Glomerular visceral epithelial cell (primary cell): ENCODE data around the gene DGLUCY.
"Not testable (repeated sequence)": the region's sequence is repeated elsewhere in the genome, so short reads cannot be mapped to it uniquely, and the experiment has no call there.

Source experiments
- DNase-seq: peaks from one replicate; pipeline ENCODE4 v3.0.0-alpha.2; 2016; ENCODE audit errors: extremely low spot score

The DGLUCY gene

DNA sequence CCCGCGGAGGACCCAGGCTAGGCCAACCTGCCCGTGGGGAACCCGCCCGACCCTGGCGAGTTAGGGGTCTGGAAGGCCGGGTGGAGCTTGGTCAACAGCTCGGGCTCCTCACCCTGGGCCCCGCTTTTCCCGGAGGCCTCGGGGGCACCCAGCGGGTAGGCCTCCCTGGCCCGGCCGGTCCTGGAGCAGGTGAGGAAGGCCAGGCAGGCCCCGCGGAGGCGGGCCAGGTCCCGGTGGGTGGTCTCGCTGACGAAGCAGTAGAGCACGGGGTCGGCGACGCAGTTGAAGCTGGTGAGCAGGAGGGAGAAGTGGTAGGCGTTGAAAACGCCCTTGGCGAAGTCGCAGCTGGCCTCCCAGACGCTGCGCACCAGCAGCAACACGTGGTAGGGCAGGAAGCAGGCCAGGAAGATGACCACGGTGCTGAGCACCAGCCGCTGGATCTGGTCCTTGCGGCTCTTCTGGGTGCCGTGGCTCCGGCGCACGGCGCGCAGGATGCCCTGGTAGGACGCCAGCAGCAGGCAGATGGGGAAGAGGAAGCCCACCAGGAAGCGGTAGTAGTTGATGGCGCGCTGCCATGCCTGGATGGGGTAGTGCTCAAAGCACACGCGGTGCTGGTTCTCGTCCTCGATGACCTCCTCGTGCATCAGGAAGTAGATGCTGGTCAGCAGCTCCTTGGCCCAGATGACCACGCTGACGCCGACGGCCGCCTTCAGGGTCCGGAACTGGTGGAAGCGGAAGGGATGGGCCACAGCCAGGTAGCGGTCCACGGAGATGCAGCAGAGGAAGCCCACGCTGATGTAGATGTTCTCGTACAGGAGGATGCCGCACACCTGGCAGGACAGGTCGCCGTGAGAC is 120.3 kb downstream of the DGLUCY start:
- DNase-seq = no peak

DNA sequence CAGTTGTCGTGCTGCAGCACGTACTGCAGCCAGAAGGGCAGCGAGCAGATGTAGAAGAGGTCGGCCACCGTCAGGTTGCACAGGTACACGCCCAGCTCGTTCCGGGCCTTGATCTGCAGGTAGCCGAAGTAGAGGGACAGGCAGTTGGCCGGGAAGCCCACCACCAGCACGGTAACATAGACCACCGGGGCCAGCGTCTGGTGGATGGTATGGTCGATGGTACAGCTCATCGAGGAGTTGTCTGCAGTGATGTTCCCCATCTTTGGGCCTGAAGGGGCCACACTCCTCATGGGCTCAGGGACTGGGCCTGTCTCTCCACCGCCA is 120.9 kb downstream of the DGLUCY start:
- DNase-seq = no peak

DNA sequence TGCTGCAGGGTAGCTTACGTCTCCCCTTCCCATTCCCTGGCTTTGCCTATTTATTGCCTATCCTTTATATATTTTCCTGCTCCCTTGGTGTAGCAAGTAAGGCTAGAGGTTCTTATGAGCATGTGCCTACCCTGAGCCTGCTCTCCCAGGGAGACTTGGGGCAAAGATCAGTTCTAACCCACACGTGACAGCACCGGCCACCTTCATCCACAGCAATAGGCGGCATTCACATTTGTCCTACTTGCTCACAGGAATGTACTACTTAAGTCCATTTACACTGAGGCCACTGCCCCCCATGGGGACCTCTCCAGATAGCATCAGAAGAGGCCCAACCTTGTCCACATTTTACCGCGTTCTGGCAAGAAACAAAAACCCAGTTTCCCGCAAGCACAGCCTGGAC is 122.0 kb downstream of the DGLUCY start:
- DNase-seq = no peak

DNA sequence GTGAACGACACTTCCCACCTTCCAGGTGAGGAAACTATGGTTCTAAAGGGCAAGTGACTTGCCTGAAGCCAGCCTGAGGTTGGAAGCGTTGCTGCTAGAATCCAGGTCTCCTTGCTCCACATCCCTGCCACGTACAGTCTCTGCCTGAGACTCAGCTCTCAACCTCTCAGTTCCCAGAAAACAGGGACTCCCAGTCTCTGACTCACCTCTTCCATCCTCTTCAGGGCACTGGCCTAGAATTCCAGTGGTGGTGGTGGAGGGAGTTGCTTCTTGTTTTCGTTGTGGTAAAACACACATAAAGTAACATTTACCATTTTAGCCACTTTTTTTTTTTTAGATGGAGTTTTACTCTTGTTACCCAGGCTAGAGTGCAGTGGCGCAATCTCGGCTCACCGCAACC is 123.3 kb downstream of the DGLUCY start:
- peak; percentile 73 for DNase-seq

DNA sequence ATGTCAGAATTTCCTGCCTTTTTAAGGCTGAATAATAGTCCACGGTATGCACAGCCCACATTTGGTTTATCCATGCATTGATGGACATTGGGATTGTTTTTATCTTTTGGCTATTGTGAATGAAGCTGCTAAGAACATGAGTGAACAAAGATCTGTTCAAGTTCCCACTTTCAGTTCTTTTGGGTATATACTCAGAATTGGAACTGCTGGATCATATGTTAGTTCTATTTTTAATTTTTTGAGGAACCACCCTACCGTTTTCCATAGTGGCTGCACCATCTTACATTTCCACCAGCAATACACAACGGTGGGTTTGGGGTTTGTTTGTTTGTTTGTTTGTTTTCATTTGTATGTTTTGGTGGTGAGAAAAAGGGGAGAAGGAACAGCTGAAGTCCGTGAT is 124.2 kb downstream of the DGLUCY start:
- no peak for DNase-seq

DNA sequence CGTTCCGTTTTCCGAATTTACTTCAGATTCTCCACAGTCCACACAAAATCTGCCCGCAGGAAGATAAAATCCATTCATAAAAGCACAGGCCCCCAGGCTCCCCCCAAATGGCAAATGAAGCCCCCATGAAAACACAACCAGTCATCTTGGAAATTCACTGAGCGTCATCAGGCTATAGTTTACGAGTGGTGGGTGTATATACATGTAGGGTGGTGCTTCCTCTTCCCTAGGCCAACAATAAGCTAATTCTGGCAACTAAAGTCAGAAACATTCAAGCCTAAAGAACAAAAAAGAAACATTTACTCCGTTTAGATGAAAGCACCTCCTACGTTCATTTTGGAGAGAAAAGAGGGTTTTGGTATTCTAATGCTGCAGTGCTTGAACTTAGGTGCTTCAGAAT is 124.8 kb downstream of the DGLUCY start:
- no peak for DNase-seq

DNA sequence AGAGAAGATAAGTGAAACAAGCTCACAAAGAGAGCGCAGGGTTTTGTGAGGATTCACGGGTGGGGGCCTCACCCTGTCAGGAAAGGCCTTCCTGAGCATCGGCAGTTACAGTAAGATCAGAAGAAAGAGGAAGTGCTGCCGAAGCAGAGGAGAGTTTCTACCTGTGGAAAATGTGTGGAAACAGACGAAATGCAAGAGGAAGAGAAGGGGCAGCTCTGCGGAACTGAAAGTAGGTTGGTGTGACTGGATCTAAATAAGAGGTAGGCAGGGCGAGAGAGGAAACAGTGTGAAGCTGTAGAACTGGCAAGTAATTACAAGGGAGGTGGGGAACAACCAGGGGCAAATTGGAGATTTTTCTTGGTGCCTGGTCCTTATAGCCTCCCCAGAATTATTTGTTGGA is 128.0 kb downstream of the DGLUCY start:
- no peak for DNase-seq

DNA sequence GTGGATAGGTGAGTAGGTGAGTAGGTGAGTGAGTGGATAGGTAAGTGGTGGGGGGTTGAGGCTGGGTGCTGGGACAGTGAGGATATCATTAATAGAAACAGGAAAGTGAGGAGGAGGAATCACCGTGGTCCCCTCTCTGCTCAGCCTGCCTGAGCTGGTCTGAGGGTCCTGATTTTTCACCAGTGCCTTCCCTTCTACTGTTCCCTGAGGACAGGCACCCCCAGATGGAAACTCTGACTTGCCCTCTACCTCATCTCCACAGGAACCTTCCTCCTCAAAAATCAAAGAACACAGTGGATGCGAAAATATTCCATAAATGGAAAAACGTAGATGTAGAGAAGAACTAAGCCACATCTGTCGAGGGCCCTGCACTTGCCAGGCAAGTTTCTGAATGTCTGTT is 128.8 kb downstream of the DGLUCY start:
- DNase-seq = no peak

DNA sequence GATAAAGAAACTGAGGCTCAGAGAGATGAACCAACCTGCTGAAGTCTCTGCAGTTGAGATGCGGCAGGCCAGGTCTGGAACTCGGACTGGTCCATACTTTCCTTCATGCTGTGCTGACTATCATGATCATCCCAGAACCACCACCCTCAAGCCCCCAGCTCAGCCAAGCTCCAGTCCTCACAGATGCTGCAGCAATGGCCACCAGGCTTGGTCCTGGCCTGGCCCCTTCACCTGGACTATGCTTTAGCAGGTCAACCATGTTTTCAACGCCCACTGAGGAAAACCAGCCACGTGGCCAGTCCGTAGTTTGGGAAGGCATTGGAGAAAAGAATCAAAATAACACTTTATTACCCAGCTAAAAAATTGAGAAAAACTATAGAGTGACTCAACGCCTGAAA is 129.2 kb downstream of the DGLUCY start:
- no peak for DNase-seq

DNA sequence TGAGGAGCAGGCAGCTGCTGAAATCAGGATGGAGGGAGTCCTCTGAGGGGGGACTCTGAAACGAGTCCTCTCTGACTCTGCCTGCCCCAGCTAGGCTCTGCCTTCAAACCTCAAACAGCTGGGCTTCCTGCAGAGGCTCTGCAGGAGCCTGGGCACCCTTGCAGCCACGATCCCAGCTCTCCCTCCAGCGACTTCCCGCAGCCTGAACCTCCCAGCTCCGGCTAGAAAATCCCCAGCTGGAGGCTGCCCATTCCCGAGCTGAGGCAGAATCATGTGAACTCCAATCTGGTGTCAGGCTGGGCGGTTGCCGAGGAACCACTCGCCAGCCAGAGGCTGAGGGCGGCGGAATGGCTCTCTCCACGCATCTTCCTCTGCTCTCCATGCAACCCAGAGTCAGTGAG is 130.6 kb downstream of the DGLUCY start, which contains the start of gene GPR68:
Gene GPR68, minus strand, starts transcription at position 204 of the 401 bp plus-strand sequence. CDS start 9,654 bp downstream, outside the sequence.
- peak; percentile 85 for DNase-seq

DNA sequence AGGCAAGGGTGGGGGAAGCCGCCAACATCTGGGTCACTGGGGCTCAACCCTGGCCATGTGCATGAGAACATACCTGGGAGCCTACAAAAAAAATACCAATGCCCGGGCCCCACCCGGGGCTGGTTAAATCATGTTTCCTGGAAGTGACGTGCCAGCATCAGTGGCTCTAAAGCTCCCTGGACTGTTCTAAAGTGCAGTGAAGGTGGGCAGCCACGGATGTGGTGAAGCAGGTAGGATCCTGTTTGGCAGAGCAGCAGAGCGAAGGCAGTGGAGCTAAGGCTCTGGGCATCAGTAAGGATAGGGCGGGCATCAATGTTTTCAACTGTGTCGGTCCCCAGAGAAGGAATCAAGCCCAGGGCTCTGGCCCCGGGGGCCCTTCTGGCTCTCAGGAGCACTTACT is 131.2 kb downstream of the DGLUCY start:
- DNase-seq = no peak

DNA sequence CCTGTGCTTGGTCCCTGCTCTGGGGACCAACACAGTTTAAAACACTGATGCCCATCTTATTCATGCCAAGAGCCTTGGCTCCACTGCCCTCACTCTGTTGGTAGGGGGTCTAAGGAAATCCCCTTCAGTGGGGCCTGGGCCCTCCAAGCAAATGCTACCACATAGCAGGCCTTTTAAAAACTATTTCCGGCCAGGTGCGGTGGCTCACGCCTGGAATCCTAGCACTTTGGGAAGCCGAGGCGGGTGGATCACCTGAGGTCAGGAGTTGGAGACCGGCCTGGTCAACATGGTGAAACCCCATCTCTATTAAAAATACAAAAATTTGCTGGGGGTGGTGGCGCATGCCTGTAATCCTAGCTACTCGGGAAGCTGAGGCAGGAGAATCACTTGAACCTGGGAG is 131.7 kb downstream of the DGLUCY start:
- not testable (repeated sequence) for DNase-seq

DNA sequence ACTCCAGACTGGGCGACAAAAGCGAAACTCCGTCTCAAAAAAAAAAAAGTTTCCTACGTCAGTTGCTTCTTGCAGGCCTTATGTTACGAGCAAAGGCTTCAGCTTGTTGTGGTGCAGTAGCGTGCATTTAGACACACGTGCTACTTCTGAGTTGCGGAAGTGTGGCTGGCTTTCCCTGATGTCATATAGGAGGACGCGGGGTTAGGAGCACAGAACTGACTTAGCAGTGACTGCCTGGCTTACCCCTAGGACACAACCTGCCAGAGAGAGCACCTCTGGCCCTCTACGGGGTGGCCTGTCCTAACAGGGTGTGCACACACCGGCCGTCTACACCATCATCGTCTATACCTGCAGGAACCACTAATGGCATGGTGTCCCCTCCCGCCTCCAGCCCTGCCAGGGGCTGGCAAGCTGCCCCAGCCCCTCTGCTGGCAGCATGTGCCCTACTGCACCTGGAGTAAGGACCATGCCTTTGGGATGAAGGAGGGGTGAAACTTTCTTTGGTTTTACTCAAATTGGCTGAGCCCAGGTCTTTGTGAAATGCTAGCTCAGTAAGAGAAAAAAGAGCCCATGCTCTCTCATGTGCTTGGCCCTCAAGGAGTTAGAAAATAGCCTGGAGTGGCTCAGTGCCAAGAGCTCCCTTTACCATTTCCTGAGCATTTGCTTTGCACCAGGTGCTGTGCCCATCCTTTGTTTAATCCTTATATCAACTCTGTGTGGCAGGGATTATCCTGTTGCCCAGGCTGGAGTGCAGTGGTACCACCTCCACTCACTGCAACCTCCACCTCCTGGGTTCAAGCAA is 132.4 kb downstream of the DGLUCY start:
- no peak for DNase-seq

DNA sequence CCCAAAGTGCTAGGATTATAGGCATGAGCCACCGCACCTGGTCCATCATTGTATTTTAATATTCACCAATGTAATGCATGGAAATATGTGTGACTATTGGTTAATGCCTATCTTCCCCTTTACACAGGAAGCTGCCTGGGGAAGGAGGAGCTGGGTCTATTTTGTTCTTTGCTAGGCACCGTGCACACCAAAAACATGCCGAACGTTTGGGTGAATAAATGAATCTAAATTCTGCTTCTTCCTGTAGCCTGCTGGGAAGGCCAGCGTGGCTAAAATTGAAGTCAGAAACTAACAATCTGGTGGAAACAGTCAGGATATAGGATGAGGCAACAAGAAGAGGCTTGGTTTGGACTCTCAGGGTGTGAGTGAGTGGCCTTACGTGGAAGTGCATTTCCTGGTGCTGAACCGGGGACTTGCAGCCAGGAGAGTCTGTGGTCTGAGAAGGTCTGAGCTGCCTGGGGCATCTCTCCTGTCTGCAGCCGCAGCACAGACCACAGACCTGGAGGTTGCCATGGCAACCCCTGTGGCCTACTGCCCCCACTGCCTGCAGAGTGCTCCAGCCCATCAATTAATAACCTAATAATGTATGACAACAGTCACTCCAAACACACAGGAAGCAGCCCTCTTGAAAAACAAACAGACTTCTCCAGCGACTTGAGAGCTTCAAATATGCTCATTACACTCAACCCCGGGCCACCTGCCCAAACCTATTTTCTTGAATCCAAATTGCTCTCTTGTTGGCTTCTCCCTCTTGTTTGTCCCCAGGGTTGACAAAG is 136.2 kb downstream of the DGLUCY start:
- DNase-seq = peak; percentile 99

DNA sequence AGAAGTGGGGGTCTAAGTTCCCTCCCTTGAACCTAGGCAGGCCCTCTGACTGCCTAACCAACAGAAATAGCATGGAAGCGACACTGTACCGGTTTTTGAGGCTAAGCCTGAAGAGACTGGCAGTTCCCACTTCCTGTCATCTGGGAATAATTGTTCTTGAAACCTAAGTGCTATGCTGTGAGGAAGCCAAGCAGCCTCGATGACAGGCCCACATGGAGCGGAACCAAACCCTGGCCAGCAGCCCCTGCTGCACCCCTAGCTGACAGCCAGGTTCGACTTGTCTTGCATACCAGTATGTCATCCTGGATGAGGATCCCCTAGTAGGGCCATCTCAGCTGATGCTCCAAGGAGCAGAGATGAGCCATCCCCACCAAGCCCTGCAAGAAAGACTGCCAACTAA is 137.0 kb downstream of the DGLUCY start:
- DNase-seq = no peak

DNA sequence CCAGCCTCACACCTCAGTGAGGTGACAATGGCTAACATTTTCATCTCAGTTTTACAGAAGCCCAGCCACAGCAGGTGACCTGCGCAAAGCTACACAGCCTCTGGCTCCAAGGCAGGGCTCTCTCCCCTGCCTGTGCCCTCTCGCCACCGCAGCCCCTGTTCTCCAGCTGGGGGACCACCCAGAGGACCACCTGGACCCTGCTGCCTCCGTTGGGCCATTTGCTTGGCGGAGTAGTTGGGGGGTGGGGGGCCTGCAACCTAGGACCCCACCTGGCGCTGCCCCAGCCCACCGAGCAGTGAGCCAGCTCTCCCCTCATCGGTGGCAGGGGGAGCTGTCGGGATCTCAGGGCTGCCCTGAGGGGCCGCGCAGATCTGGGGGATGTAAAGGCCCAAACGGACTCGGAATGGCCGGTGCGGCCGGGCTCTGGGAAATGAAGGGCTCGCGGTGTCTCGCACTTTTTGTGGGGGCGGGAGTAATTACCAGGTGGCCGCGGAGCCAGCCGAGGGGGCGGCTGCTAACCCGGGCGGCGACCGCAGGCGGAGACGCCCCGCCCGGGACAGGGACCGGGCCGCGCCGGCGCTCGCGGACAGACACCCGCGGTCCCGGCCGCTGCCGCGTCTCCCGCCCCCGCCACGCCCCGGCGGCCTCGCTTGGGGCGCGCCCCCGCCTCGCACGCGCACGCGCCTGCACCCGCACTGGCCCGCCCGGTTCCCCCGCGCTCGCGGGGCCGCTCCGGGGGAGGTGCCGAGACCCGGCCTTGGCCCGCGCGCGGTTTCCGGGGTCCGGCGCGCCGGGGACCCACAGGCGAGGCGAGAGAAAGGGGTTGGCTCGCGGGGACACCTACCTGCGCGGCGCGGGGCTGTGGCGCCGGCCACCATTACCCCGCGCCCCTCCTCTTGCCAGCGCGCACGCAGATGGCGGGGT is 139.3 kb downstream of the DGLUCY start:
- peak; percentile 35 for DNase-seq

DNA sequence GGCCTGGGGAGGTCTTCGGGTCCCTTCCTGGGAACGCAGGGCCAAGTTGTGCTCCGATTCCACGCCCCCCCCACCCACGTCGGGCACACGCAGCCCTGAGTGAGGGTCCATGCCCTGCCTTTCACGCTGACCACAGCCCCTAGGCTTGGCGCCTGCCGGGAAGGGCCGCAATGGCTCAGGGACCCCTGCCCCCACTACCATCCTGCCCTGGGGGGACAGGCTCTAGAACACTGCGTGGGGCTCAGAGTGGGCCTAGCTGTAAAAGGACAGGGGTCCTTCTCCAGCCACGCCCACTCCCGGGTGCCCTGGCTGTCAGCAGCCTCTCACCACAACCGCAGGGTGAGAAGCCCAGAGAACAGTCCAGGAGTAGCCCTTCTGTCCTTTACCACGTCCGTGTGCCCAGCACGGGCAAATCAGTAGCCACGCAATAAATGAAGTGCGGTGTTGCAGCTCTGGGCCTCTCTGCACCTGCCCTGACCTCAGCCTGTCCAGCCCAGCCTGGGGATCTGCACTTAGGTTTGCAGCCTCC is 140.0 kb downstream of the DGLUCY start:
- peak; percentile 21 for DNase-seq

DNA sequence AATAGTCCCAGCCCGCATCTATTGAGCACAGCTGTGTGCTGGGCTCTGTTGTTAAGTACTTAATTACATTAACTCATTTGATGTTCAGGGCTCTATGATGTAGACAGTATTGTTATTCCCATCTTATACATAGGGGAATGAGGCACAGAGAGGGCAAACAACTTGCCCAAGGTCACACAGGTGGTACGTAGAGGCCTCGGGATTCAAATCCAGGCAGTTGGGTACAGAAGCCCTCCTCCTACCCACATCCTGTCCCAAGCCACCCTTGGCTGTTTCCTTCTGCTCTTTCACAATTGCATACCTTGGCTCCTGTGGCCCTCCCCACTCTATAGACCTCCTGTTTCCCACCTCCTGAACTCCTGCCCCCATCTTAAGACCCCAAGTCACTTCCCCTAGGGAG is 140.6 kb downstream of the DGLUCY start:
- no peak for DNase-seq

DNA sequence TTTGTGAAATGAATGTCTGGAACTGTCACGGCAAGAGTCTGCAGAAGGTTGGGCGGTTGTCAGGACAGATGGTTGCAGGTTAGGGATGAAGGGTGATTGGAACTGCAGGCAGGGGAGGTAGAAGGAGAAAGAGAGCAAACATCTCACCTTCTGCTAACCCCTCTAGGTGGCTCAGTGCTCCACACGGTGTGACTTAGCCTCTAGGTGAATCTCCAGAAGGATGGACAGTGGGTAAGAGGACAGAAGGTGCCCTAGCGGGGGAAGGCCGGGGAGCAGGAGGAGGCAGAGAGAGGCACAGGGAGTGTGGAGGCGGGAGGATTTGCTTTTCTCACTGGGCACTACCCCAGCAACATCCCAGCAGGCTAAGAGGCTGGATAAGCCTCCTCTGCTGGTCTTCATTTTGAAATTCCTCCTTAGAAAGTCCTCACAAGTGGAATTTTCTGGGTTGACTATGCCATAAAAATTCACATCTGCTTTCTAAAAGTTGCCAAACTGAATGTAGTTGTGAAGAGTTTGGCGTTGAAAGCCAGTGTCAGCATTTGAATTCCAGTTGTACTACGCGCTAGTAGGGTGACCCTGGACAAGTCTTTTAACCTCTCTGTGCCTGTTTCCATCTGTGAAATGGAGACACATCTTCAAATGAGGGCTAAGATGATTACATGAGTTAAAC is 141.3 kb downstream of the DGLUCY start:
- DNase-seq = no peak

DNA sequence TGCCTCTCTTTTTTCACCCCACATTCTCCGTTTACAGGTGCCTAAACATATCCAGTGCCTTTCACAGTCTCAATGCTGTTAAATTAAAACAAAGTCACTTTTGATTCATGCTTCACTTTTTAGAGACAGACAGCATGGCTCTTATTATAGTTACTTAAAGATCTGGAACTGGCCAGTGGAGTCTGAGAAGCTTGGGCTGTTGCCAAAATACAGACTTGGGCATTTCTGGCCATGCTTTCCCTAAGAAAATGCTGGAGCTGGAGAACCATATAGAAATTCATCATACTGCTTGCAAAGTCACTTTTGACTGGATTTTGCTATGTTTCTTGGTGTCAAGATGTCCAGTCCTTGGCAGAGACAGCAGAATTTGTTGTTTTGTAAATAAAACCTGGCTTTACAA is 142.8 kb downstream of the DGLUCY start:
- no peak for DNase-seq
